OCI-LY3 (cell line): Measurements from ENCODE around the gene RDH5.

Source experiments
- H2AFZ ChIP-seq: fragments of 200-600, 300-600 bp; shearing (Covaris generic); 2 replicates; pipeline ENCODE4 v1.6.0; 2014; ENCODE audit warnings: antibody characterized with exemption, low read depth, low read length
- H3K27ac ChIP-seq: fragments of 200-600, 300-600 bp; sonication (generic); 2 replicates; pipeline ENCODE4 v1.5.1; 2014; ENCODE audit warnings: mild to moderate bottlenecking, low read length, moderate library complexity, mixed read lengths
- H3K27me3 ChIP-seq: fragments of 200-600, 300-600 bp; sonication (generic); 2 replicates; pipeline ENCODE4 v1.6.1; 2014; ENCODE audit warnings: low read depth, low read length, mixed read lengths
- H3K36me3 ChIP-seq: fragments of 200-600, 300-600 bp; sonication (generic); replicated peaks from 2 replicates; pipeline ENCODE3; 2014; ENCODE audit warnings: low read depth, low read length, mixed read lengths
- H3K4me1 ChIP-seq: fragments of 300-600, 200-600 bp; sonication (generic); 2 replicates; pipeline ENCODE4 v1.6.1; 2014; ENCODE audit warnings: low read length, mixed read lengths
- H3K4me2 ChIP-seq: fragments of 200-600, 300-600 bp; sonication (generic); 2 replicates; pipeline ENCODE4 v1.6.1; 2014; ENCODE audit warnings: low read length, mixed read lengths
- H3K4me3 ChIP-seq: fragments of 300-600, 200-600 bp; sonication (generic); 2 replicates; pipeline ENCODE4 v1.5.1; 2014; ENCODE audit warnings: antibody characterized with exemption, mild to moderate bottlenecking, low read length, moderate library complexity
- H3K79me2 ChIP-seq: fragments of 300-600, 200-600 bp; shearing (Covaris generic); 2 replicates; pipeline ENCODE4 v1.6.1; 2014; ENCODE audit warnings: mild to moderate bottlenecking, low read length, mixed read lengths
- H3K9ac ChIP-seq: fragments of 300-600, 200-600 bp; shearing (Covaris generic); 2 replicates; pipeline ENCODE4 v1.6.0; 2014; ENCODE audit warnings: mild to moderate bottlenecking, low read length, moderate library complexity
- H3K9me3 ChIP-seq: fragments of 200-600, 300-600 bp; shearing (Covaris generic); 2 replicates; pipeline ENCODE4 v1.6.1; 2014; ENCODE audit warnings: low read length, mixed read lengths; ENCODE audit not compliant: insufficient read depth
- H4K20me1 ChIP-seq: fragments of 200-600, 300-600 bp; sonication (generic); 2 replicates; pipeline ENCODE4 v1.6.1; 2016; ENCODE audit warnings: low read length, mixed read lengths; ENCODE audit not compliant: insufficient read depth
- EZH2phosphoT487 ChIP-seq: fragments of 200-600 bp; shearing (Covaris generic); IDR thresholded peaks from 2 replicates; pipeline ENCODE4 v1.6.1; 2018; ENCODE audit warnings: antibody characterized with exemption, mixed run types, low read depth
- TF ChIP-seq, protein P1 (sequence below): fragments of 200-600, 300-600 bp; sonication (generic); IDR thresholded peaks from 2 replicates; pipeline ENCODE4 v1.5.1; 2014; ENCODE audit warnings: antibody characterized with exemption, low read length, low read depth

Gene RDH5

DNA sequence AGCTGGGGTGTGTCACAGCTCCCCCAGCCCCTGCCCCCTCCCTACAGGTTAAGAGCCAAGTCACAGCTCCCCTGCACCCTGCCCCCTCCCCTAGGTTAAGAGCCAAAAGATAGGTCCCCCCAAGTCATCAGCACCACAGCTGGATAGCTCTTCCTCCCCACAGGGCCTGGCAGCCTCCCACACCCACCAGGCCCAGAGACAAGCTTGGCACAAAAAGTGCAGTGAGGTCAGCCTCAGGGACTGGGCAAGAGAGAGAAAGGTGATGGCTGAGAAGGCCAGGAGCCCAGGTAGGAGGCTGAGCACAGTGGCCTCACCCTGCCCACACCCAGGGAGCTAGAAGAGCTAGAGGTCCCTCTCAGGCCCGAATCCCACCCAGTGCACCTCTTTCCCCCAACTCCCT lies 21.2 kb upstream of the RDH5 start:
- Histone ChIP-seq H3K36me3 (no peaks in the 10 kb centered on the region), H3K4me3 (no peak overlapping the region), H3K4me1 (no peaks in the 10 kb centered on the region), H3K9me3 (no peaks in the 10 kb centered on the region), H3K79me2 (no peaks in the 10 kb centered on the region), H3K9ac (no peak overlapping the region), H2AFZ (no peak overlapping the region), H4K20me1 (no peaks in the 10 kb centered on the region), H3K27ac (no peak overlapping the region), H3K4me2 (no peak overlapping the region), H3K27me3 (no peaks in the 10 kb centered on the region)
- TF ChIP-seq EZH2phosphoT487 = no peak
- TF ChIP-seq, protein P1, sequence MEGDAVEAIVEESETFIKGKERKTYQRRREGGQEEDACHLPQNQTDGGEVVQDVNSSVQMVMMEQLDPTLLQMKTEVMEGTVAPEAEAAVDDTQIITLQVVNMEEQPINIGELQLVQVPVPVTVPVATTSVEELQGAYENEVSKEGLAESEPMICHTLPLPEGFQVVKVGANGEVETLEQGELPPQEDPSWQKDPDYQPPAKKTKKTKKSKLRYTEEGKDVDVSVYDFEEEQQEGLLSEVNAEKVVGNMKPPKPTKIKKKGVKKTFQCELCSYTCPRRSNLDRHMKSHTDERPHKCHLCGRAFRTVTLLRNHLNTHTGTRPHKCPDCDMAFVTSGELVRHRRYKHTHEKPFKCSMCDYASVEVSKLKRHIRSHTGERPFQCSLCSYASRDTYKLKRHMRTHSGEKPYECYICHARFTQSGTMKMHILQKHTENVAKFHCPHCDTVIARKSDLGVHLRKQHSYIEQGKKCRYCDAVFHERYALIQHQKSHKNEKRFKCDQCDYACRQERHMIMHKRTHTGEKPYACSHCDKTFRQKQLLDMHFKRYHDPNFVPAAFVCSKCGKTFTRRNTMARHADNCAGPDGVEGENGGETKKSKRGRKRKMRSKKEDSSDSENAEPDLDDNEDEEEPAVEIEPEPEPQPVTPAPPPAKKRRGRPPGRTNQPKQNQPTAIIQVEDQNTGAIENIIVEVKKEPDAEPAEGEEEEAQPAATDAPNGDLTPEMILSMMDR = no peak

DNA sequence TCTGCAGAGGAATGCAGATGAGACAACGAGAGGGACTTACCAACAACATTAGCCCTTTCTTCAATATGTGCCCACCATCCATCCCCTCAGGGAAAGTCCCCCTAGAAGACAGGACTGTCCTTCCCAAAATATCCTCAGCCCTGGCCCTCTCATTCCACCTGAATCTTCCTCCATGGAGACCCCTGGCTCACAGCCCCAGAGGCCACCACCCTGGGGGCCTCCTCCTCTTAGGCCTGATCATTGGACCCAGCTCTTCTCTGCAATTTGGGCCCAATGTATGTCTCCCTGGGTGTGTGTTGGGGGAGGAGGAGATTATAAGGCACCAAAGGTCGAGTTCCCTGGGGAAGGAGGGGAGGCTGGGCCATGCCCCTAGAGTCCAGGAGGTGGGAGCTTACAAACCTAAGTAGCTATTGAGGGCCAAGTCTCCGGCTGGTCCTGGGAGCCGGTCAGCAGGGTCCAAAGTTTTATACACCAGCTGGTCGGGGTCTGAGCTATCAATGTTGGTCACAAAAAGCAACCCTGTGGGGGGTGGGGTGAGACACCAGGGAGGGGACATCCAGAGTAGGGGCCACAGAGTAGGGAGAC lies 20.6 kb upstream of the RDH5 start:
- Histone ChIP-seq H3K36me3 (no peaks in the 10 kb centered on the region), H3K27ac (no peak overlapping the region), H3K27me3 (no peaks in the 10 kb centered on the region), H3K4me1 (no peaks in the 10 kb centered on the region), H3K9me3 (no peaks in the 10 kb centered on the region), H2AFZ (no peak overlapping the region), H4K20me1 (no peaks in the 10 kb centered on the region), H3K79me2 (no peaks in the 10 kb centered on the region), H3K4me3 (no peak overlapping the region), H3K4me2 (no peak overlapping the region), H3K9ac (no peak overlapping the region)
- TF ChIP-seq EZH2phosphoT487 = no peak
- TF ChIP-seq, protein P1 = no peak

DNA sequence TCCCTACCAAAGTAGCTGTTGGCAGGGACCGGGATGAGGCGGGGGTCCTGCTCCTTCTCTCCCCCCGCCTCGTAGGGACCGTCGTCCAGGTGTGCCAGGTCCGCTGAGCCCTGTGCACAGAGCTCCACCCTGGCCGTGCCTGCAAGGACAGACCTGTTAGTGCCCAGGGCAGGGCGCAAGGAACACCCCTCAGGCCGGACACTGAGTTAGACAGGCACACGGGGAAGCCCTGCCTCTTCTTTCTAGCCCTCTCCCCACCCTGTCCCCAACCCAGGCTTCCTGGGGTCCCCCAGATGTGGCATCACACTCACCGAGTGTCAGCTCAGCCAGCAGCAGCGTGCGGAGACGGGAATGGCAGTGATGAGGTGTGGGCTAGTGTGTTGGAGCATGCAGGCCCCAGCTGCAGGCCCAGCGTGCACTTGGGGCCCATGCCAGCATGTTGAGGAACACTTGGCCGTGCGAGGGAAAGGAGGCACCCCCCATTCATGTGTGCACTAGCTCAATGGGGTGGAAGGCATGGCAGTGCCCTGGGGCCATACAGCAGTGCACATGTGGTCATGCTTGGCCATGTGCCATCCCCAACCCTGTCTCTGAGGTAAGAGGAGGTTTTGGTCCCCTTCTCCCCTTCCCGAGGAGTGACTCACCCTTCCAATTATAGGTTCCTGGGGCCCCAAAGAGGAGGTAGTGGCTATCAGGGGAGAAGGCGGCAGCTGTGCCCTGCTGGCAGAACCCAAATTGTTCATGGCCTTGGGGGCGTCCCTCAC lies 19.8 kb upstream of the RDH5 start:
- no peaks in the 10 kb centered on the region for H3K4me1 ChIP-seq
- no peaks in the 10 kb centered on the region for H4K20me1 ChIP-seq
- H3K9ac ChIP-seq = no peak overlapping the region
- no peaks in the 10 kb centered on the region for H3K36me3 ChIP-seq
- H3K9me3 ChIP-seq = no peaks in the 10 kb centered on the region
- H3K4me2 ChIP-seq = no peak overlapping the region
- no peaks in the 10 kb centered on the region for H3K27me3 ChIP-seq
- H2AFZ ChIP-seq = no peak overlapping the region
- no peak for TF ChIP-seq EZH2phosphoT487
- TF ChIP-seq, protein P1 = no peak
- no peak overlapping the region for H3K4me3 ChIP-seq
- H3K27ac ChIP-seq = no peak overlapping the region
- H3K79me2 ChIP-seq = no peaks in the 10 kb centered on the region

DNA sequence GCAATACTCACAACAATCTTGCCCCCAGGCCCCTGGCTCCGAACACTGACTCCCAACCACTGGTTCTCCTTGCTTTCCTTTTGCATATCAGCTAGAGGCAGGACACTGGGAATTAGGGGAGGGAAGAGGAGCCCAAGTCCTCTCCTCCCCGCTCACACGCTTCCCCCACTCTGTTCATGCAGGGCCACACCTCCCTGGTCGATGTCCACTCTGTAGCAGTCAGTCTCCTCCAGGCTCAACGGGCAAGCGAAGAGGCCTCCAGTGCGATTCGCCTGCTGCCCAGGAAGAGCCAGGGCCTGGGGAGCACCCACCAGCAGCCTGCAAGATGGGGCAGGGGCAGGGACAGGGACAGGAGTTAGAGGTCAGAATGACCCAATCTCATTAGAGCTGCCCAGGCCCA lies 17.3 kb upstream of the RDH5 start:
- H3K27ac ChIP-seq = no peak overlapping the region
- no peaks in the 10 kb centered on the region for H3K9me3 ChIP-seq
- H3K4me2 ChIP-seq = no peak overlapping the region
- no peaks in the 10 kb centered on the region for H3K79me2 ChIP-seq
- TF ChIP-seq, protein P1 = no peak
- TF ChIP-seq EZH2phosphoT487 = no peak
- no peaks in the 10 kb centered on the region for H4K20me1 ChIP-seq
- H3K4me1 ChIP-seq = peaks cover 6% of the 10 kb centered on the region
- H2AFZ ChIP-seq = no peak overlapping the region
- no peaks in the 10 kb centered on the region for H3K36me3 ChIP-seq
- no peak overlapping the region for H3K9ac ChIP-seq
- H3K27me3 ChIP-seq = no peaks in the 10 kb centered on the region
- no peak overlapping the region for H3K4me3 ChIP-seq
